NT2/D1 (cell line): Measurements from ENCODE around the gene MBTPS1.

Experiments
- SUZ12 ChIP-seq: IDR thresholded peaks from 2 replicates; pipeline ENCODE4 v1.6.1; 2011; ENCODE audit not compliant: insufficient read length, insufficient read depth; ENCODE audit errors: extremely low read depth
- YY1 ChIP-seq: IDR thresholded peaks from 2 replicates; pipeline ENCODE4 v1.6.1; 2011; ENCODE audit not compliant: insufficient read length, insufficient read depth
- ZNF274 ChIP-seq: IDR thresholded peaks from 2 replicates; pipeline ENCODE4 v1.6.1; 2011; ENCODE audit warnings: mild to moderate bottlenecking, low read depth, low read length

- TF ChIP-seq ZNF274 = no peak
- no peak for TF ChIP-seq SUZ12
- TF ChIP-seq YY1 = no peak
Observed at GRCh38 chr16:84056933-84057332, 59.8 kb downstream of the MBTPS1 start.
